Activated B cell treated with CpG ODN at 0.5 μM for 24 hours (primary cell): ENCODE results near the gene AP2A2. TPM values are rescaled to one million over a fixed set of nuclear protein-coding genes. Genes with fewer than 3 reads are reported as not detected.

Source experiments
- ATAC-seq: fragments of 200-7000 bp; cut with Tn5 transposase; one replicate; pipeline ENCODE4 v1.10.0; 2021; ENCODE audit warnings: low read depth, mild to moderate bottlenecking, moderate library complexity
- CTCF ChIA-PET: fragments of 350-600 bp; sonication (Branson Sonifier 250); formaldehyde crosslinking; loops from one replicate; lab custom pipeline; 2021; ENCODE audit warnings: antibody characterized with exemption; lab: Charles Lee
- POLR2A ChIA-PET: fragments of 350-600 bp; sonication (Branson Sonifier 250); formaldehyde crosslinking; loops from one replicate; lab custom pipeline; 2021; ENCODE audit warnings: antibody characterized with exemption; lab: Charles Lee
- DNase-seq: peaks from one replicate; pipeline ENCODE4 v3.0.0; 2022
- H3K27ac Mint-ChIP-seq: one replicate; pipeline ENCODE4 v1.8.0; 2020; ENCODE audit warnings: mixed read lengths
- H3K27me3 Mint-ChIP-seq: one replicate; pipeline ENCODE4 v1.8.0; 2021; ENCODE audit warnings: mixed read lengths
- H3K36me3 Mint-ChIP-seq: one replicate; pipeline ENCODE4 v1.8.0; 2021; ENCODE audit warnings: low read depth, mixed read lengths
- H3K4me1 Mint-ChIP-seq: one replicate; pipeline ENCODE4 v1.8.0; 2021; ENCODE audit warnings: mixed read lengths
- H3K4me3 Mint-ChIP-seq: one replicate; pipeline ENCODE4 v1.8.0; 2020; ENCODE audit warnings: mild to moderate bottlenecking, mixed read lengths
- H3K9me3 Mint-ChIP-seq: one replicate; pipeline ENCODE4 v1.8.0; 2020; ENCODE audit warnings: mixed read lengths
- intact Hi-C: fragments of 100-400 bp; cut with micrococcal nuclease; formaldehyde crosslinking; loops from one replicate; pipeline ENCODE4 v1.15.1; 2024
- total RNA-seq: library from RNA; stranded (reverse); gene quantifications from 2 replicates; pipeline ENCODE4 v1.2.3, GENCODE V29; 2022
- TF ChIP-seq, protein P1 (sequence below): fragments of 200-600 bp; IDR thresholded peaks from one replicate; pipeline ENCODE4 v1.8.0; 2022; ENCODE audit warnings: antibody characterized with exemption, mild to moderate bottlenecking

Gene AP2A2
- total RNA-seq, 1 donor from 2014 or later: 49.6 TPM

DNA sequence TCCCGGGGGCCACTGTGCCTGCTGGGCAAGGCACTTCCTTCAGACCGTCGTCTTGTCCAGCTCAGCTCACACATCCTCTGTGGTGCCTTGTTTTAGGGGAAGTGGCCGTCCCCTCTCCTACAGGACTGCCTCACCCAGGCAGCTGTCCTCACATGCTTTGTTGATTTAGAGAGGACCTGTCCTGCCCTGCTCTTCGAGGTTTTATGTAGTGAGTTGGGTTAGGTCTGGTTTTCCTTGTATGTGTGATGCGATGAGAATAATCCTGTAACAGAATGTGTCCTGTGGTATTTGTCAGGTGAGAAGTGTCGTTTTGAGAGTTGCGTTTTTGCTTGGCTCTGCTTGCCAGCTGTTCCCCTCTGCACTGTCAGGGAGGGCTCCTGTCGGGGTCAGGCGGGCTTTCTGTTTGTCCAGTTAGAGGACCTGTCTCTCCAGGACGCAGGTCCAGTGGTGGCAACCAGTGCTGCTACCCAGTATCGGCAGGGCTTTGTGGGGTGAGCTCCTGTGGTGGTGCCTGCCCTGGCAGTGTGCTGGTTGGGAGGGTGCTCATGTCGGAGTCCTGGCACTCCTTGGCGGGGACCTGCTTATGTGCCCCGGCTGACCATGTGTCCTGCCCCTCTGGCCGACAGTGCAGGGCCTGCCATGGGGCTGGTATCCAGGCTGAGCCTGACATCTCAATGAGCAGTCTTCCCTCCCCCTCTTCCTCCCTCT is 69.5 kb downstream of the AP2A2 start:
- no peaks in the 10 kb centered on the region for H3K27me3 Mint-ChIP-seq
- DNase-seq (no peak), ATAC-seq (no peak)
- ChIA-PET POLR2A (no interaction called here), CTCF (no interaction called here)
- intact Hi-C loops: no loop called here
- TF ChIP-seq, protein P1, sequence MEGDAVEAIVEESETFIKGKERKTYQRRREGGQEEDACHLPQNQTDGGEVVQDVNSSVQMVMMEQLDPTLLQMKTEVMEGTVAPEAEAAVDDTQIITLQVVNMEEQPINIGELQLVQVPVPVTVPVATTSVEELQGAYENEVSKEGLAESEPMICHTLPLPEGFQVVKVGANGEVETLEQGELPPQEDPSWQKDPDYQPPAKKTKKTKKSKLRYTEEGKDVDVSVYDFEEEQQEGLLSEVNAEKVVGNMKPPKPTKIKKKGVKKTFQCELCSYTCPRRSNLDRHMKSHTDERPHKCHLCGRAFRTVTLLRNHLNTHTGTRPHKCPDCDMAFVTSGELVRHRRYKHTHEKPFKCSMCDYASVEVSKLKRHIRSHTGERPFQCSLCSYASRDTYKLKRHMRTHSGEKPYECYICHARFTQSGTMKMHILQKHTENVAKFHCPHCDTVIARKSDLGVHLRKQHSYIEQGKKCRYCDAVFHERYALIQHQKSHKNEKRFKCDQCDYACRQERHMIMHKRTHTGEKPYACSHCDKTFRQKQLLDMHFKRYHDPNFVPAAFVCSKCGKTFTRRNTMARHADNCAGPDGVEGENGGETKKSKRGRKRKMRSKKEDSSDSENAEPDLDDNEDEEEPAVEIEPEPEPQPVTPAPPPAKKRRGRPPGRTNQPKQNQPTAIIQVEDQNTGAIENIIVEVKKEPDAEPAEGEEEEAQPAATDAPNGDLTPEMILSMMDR: no peak
- peaks cover 50% of the 10 kb centered on the region for H3K36me3 Mint-ChIP-seq
- peaks cover 8% of the 10 kb centered on the region for H3K4me1 Mint-ChIP-seq
- no peak overlapping the region for H3K4me3 Mint-ChIP-seq
- H3K9me3 Mint-ChIP-seq: no peaks in the 10 kb centered on the region
- no peak overlapping the region for H3K27ac Mint-ChIP-seq

DNA sequence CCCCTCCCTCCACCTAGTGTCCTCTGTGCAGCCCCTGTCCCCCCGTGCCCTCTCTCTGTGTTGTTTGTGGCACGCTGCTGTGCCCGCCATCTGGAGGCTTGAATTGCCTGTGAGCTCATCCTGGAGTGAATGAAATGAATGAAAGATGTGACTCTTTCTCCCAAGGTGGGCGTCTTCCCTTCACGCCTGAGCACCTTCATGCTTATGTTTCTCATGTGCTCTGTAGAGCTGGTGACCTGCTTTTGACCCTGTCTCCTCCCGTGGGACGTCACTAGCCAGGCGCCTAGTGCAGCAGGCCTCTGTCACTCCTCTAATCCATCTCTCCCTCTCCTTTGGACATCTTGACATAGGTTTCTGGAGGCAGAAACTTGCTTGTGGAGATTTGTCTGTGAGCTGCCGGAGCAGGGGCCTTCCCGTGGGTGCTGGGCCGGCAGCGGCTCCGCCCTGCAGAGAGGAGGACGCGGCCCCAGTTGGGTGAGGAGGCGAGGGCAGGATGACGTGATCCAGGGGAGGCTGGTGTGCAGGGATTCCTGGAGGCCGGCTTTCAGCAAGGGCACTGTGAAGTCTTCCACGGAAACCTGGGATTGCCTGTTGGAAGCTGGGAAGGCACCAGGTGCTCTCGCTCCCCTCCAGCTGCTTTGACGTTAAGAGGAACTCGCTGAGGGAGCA is 70.2 kb downstream of the AP2A2 start:
- TF ChIP-seq, protein P1: no peak
- Mint-ChIP-seq H3K4me3 (no peak overlapping the region), H3K4me1 (peaks cover 8% of the 10 kb centered on the region), H3K9me3 (no peaks in the 10 kb centered on the region), H3K36me3 (peaks cover 53% of the 10 kb centered on the region), H3K27me3 (no peaks in the 10 kb centered on the region), H3K27ac (peak overlapping the region; percentile 51)
- DNase-seq: no peak
- intact Hi-C loops: no loop called here
- ATAC-seq: peak; percentile 45
- ChIA-PET CTCF (no interaction called here), POLR2A (no interaction called here)

DNA sequence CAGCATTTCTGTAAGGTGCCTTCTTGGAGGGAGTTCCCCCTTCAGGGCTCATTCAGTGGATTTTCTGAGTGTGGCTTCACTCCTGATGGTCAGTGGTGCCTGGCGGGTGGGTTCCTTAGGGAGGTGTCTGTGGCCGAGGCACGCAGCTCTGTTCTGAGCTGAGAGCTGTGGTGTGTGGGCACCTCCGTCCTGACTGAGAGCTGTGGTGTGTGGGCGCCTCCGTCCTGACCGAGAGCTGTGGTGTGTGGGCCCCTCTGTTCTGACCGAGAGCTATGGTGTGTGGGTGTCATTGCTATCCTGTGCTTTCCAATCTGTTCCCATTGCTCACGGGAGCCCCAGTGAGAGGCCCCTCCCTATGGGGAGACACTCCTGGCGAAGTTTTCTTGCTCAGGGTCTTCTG is 71.0 kb downstream of the AP2A2 start:
- H3K4me3 Mint-ChIP-seq: no peak overlapping the region
- peak overlapping the region; percentile 46 for H3K27ac Mint-ChIP-seq
- DNase-seq (no peak), ATAC-seq (no peak)
- ChIA-PET CTCF (no interaction called here), POLR2A (no interaction called here)
- intact Hi-C loops: no loop called here
- H3K27me3 Mint-ChIP-seq: no peaks in the 10 kb centered on the region
- H3K9me3 Mint-ChIP-seq: no peaks in the 10 kb centered on the region
- peaks cover 8% of the 10 kb centered on the region for H3K4me1 Mint-ChIP-seq
- TF ChIP-seq, protein P1: no peak
- H3K36me3 Mint-ChIP-seq: peaks cover 55% of the 10 kb centered on the region

DNA sequence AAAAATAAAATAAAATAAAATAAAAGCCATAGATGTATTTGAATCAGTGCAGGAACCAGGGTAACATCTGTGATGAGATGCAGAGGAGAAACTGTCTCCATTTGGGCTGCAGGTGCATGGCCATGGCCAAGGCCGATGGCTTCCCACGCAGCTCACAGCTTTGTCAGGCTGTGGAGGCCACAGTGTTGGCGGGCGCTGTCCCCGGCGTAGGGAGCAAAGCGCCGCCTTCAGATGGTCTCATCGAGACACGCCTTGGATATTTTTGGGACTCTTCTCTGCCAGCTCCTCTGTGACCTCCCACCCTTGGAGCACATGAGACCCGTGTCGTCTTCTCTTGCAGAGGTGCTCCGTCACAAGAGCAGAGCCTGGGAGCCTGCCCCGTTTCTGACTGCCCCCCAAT is 72.2 kb downstream of the AP2A2 start:
- ATAC-seq (no peak), DNase-seq (no peak)
- CTCF ChIA-PET: no interaction called here
- H3K9me3 Mint-ChIP-seq: no peaks in the 10 kb centered on the region
- H3K27ac Mint-ChIP-seq: no peak overlapping the region
- peaks cover 59% of the 10 kb centered on the region for H3K36me3 Mint-ChIP-seq
- POLR2A ChIA-PET: no interaction called here
- intact Hi-C loops: no loop called here
- peaks cover 8% of the 10 kb centered on the region for H3K4me1 Mint-ChIP-seq
- H3K27me3 Mint-ChIP-seq: no peaks in the 10 kb centered on the region
- no peak overlapping the region for H3K4me3 Mint-ChIP-seq
- TF ChIP-seq, protein P1: no peak

DNA sequence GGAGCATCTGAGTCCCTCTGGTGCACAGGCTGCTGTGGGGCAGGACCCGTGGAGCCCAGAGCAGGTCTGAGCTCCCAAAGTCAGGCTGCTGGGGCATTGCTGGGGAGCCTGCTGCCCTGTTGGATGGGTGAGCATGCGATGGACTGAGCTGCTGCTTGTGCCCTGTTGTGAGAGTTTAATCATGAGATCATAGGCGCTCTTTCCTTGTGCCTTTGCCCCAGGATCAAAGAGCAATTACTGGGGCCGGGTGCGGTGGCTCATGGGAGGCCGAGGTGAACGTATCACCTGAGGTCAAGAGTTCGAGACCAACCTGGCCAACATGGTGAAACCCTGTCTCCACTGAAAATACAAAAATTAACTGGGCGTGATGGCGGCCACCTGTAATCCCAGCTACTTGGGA is 73.3 kb downstream of the AP2A2 start:
- H3K27ac Mint-ChIP-seq: no peak overlapping the region
- H3K4me1 Mint-ChIP-seq: peaks cover 8% of the 10 kb centered on the region
- intact Hi-C loops: no loop called here
- TF ChIP-seq, protein P1: no peak
- H3K4me3 Mint-ChIP-seq: no peak overlapping the region
- H3K27me3 Mint-ChIP-seq: no peaks in the 10 kb centered on the region
- no peaks in the 10 kb centered on the region for H3K9me3 Mint-ChIP-seq
- ATAC-seq (no peak), DNase-seq (no peak)
- H3K36me3 Mint-ChIP-seq: peaks cover 61% of the 10 kb centered on the region
- CTCF ChIA-PET: no interaction called here
- POLR2A ChIA-PET: no interaction called here
